HS-27A (cell line): ENCODE measurements around the gene LAIR2.

ENCODE experiments used
- DNase-seq: peaks from one replicate; pipeline ENCODE4 v3.0.0-alpha.2; 2012; ENCODE audit warnings: low read depth, missing footprints

LAIR2 gene

GRCh38 chr19:54534156-54534555 is 31.5 kb downstream of the LAIR2 start:
- no peak for DNase-seq

DNA sequence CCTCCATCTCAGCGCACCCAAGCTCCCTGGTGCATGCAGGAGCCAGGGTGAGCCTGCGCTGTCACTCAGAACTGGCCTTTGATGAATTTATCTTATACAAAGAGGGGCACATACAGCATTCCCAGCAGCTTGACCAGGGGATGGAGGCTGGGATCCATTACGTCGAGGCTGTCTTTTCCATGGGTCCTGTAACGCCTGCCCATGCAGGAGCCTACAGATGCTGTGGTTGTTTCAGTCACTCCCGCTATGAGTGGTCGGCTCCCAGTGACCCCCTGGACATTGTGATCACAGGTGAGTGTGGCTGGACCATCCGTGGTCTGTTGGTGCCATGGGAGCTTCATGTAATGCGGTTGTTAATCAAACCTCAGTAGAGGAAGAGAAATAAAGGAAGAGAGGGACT is 33.0 kb downstream of the LAIR2 start:
- DNase-seq: no peak

GRCh38 chr19:54536956-54537355 is 34.3 kb downstream of the LAIR2 start:
- DNase-seq: no peak

- DNase-seq: no peak
Observed at GRCh38 chr19:54541712-54542111, 39.1 kb downstream of the LAIR2 start.

DNA sequence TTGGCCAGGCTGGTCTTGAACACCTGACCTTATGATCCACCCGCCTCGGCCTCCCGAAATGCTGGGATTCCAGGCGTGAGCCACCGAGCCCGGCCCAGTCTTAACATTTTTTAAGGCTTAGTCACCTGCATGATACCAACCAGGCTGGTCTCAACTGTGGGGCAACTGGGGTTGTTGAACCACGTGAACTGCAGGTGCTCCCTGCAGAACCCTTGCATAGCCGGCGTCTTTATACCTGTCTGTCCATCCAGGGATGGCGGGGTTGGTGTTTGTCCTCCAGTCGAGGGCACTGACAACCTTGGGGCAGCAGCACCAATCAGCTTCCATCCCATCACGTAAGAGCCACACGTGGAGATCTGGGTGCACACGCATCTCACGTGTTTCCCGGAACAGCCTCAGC is 46.2 kb downstream of the LAIR2 start:
- no peak for DNase-seq

DNA sequence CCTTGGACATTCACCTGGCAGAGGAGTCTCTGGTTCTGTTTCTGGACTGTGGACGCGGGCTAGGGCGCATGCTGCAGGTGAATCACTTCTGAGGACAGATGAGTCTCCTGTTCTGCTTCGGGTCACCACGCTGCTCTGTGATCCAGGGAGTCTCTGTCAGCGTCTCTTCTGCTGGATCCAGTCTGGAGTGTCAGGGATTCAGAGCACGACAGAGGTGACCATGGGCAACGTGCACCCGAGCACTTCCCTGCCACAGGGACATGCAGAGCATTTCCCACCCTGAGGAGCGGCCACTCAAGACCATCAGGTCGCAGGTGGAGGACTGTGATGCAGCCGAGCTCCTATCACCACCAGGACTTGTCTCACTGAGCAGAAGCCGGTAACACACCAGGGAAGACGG is 46.6 kb downstream of the LAIR2 start:
- no peak for DNase-seq

DNA sequence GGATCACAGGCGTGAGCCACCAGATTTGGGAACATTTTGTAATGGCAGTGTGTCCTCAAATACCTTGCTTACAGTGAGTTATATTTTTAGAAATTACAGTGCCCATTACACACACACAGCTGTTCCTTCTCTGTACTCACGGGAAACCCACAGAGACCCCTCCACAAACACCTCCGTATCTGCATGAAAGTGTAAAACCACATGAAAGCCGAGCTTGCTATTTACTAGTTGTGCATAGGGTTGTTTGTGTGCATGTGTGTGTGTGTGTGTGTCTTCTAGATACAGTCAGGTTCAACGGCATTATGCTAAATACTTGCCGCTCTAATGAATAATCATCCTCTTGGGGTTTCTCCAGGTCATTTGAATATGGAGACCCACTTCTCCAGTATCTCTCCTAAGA is 48.7 kb downstream of the LAIR2 start:
- no peak for DNase-seq

GRCh38 chr19:54551950-54552912 is 49.6 kb downstream of the LAIR2 start:
- DNase-seq: no peak

GRCh38 chr19:54552913-54553310 is 50.3 kb downstream of the LAIR2 start:
- DNase-seq: no peak

DNA sequence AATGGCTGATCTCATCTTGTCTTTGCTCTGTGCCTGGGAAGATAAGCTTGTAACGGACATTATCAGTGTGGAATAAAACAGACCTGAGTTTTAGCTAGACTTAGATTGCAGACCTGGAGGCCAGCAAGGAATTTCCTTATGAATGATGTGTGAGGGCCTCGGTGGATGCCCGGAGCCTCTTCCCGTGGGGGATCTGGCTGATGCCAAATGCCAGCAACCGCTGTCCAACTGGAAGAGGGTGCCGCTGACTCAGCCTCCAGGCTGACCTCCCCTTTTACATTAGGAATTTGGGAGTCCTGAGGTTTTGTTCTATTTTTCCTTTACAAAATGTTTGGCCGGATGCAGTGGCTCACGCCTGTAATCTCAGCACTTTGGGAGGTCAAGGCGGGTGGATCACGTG is 51.4 kb downstream of the LAIR2 start:
- no peak for DNase-seq

DNA sequence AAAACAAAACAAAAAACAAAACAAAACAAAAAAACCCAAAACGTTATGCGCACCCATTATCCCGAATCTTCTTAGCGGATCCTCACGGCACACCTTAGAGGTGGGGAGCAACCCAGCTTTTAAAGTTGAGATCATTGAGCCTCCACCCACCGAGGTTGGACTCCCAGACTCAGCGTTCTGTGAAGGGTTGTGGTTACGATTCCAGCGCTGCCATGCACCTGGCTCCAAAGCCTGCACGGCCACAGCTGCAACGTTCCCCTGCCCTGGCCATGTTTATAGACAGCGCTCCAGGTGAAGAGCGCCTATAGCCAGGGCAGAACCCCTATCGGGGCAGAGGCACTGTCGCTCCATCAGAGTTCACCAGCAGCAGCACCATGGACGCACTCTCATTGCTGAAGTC is 52.3 kb downstream of the LAIR2 start:
- DNase-seq: no peak

DNA sequence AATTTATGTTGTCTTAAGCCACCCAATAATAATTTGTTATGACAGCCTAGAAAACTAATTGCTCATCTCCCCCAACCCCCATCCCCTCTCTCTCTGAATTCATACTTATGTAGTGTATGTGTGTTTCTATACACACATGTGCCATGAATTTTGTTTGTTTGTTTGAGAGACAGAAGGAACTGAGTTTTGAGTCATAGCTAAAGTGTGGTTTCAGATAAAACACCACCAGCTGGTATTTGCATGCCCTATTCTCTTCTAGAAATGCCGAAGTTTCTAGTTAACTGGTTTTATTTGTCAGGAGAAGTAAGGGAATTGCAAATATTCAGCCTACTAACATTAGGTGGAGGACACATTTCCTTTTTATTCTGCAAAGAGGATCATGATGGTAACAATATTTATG is 53.6 kb downstream of the LAIR2 start:
- no peak for DNase-seq

- DNase-seq: no peak
Observed at GRCh38 chr19:54558339-54558738, 55.7 kb downstream of the LAIR2 start.
